HG02943 (cell line): ENCODE results near the gene ODAD4.
"Not testable (repeated sequence)": the region's sequence is repeated elsewhere in the genome, so short reads cannot be mapped to it uniquely, and the experiment has no call there.

Experiments used
- ATAC-seq: cut with Tn5 transposase; IDR thresholded peaks from one replicate; pipeline ENCODE4 v1.9.1; 2021; ENCODE audit warnings: mild to moderate bottlenecking, low read depth, moderate library complexity; ENCODE audit not compliant: unreplicated experiment

ODAD4 gene

GRCh38 chr17:41912925-41913324 is 17.5 kb upstream of the ODAD4 start:
- no peak for ATAC-seq

- ATAC-seq = no peak
These were observed 16.6 kb upstream of the ODAD4 start for GRCh38 chr17:41913798-41914197.

- ATAC-seq = no peak
These were observed 16.1 kb upstream of the ODAD4 start for GRCh38 chr17:41914358-41914766.

- ATAC-seq = no peak
These were observed 15.4 kb upstream of the ODAD4 start for GRCh38 chr17:41915020-41915419.

GRCh38 chr17:41915566-41915965 is 14.9 kb upstream of the ODAD4 start:
- no peak for ATAC-seq

- no peak for ATAC-seq
These were observed 13.2 kb upstream of the ODAD4 start for GRCh38 chr17:41917192-41917591.

- peak; percentile 9 for ATAC-seq
These were observed 12.6 kb upstream of the ODAD4 start for GRCh38 chr17:41917679-41918313.

- ATAC-seq = peak; percentile 92
These were observed 11.9 kb upstream of the ODAD4 start, which contains the start of gene ACLY for GRCh38 chr17:41918314-41919164. Gene ACLY, minus strand, starts transcription at chr17:41918951. Its CDS starts 5,078 bp downstream, at chr17:41913873.

GRCh38 chr17:41919165-41919817 is 11.1 kb upstream of the ODAD4 start:
- ATAC-seq = no peak

- ATAC-seq = no peak
These were observed 10.4 kb upstream of the ODAD4 start for GRCh38 chr17:41919840-41920579.

- no peak for ATAC-seq
These were observed 9.8 kb upstream of the ODAD4 start for GRCh38 chr17:41920580-41920955.

GRCh38 chr17:41925991-41926590 is 4.3 kb upstream of the ODAD4 start:
- ATAC-seq = no peak

- ATAC-seq = no peak
These were observed 1.6 kb upstream of the ODAD4 start for GRCh38 chr17:41928693-41929251.

GRCh38 chr17:41930833-41931156 is 378 bp downstream of the ODAD4 start:
- ATAC-seq = not testable (repeated sequence)

- ATAC-seq = not testable (repeated sequence)
These were observed 1.3 kb downstream of the ODAD4 start for GRCh38 chr17:41931715-41932114.

- ATAC-seq = no peak
These were observed 2.5 kb downstream of the ODAD4 start for GRCh38 chr17:41932816-41933389.

GRCh38 chr17:41935641-41936040 is 5.2 kb downstream of the ODAD4 start:
- no peak for ATAC-seq

GRCh38 chr17:41937970-41938954 is 7.8 kb downstream of the ODAD4 start:
- ATAC-seq = no peak
